DOHH2 (cell line): ENCODE results near the gene SLC25A30.
A peak's percentile ranks its signal among the peaks of the same experiment; 100 is the strongest.

Experiments used
- H3F3A ChIP-seq: fragments of 200-600 bp; sonication (generic), shearing (Covaris generic); 2 replicates; pipeline ENCODE4 v1.6.0; 2016; ENCODE audit warnings: antibody characterized with exemption, mild to moderate bottlenecking; ENCODE audit not compliant: control insufficient read depth, insufficient read depth
- H3K27ac ChIP-seq: fragments of 200-600 bp; sonication (generic); 2 replicates; pipeline ENCODE4 v1.5.1; 2014; ENCODE audit warnings: low read depth, mild to moderate bottlenecking, low read length, moderate library complexity
- H3K27me3 ChIP-seq: fragments of 200-600 bp; sonication (generic); 2 replicates; pipeline ENCODE4 v1.6.1; 2014; ENCODE audit warnings: mild to moderate bottlenecking, low read length, mixed read lengths; ENCODE audit not compliant: control insufficient read depth
- H3K36me3 ChIP-seq: fragments of 200-600 bp; sonication (generic); 2 replicates; pipeline ENCODE4 v1.6.1; 2014; ENCODE audit warnings: mild to moderate bottlenecking, low read length, moderate library complexity, mixed read lengths; ENCODE audit not compliant: control insufficient read depth
- H3K4me1 ChIP-seq: fragments of 200-600 bp; sonication (generic); 2 replicates; pipeline ENCODE4 v1.6.1; 2014; ENCODE audit warnings: mild to moderate bottlenecking, low read length, mixed read lengths; ENCODE audit not compliant: control insufficient read depth
- H3K4me2 ChIP-seq: fragments of 200-600 bp; sonication (generic); 2 replicates; pipeline ENCODE4 v1.6.0; 2014; ENCODE audit warnings: mild to moderate bottlenecking, low read length, moderate library complexity
- H3K4me3 ChIP-seq: fragments of 200-600 bp; sonication (generic); 2 replicates; pipeline ENCODE4 v1.5.1; 2014; ENCODE audit warnings: mild to moderate bottlenecking, low read length, mixed read lengths
- H3K79me2 ChIP-seq: fragments of 200-600 bp; sonication (generic); 2 replicates; pipeline ENCODE4 v1.6.1; 2014; ENCODE audit warnings: mild to moderate bottlenecking, low read length, mixed read lengths; ENCODE audit not compliant: control insufficient read depth
- H3K9me2 ChIP-seq: fragments of 200-600 bp; sonication (generic); replicated peaks from 2 replicates; pipeline ENCODE4 v1.6.1; 2014; ENCODE audit warnings: mild to moderate bottlenecking, low read length, mixed read lengths; ENCODE audit not compliant: control insufficient read depth
- H3K9me3 ChIP-seq: fragments of 200-600 bp; sonication (generic); 2 replicates; pipeline ENCODE4 v1.6.1; 2014; ENCODE audit warnings: antibody characterized with exemption, low read length, mixed read lengths; ENCODE audit not compliant: control insufficient read depth, insufficient read depth
- H4K20me1 ChIP-seq: fragments of 200-600 bp; sonication (generic); 2 replicates; pipeline ENCODE4 v1.6.0; 2014; ENCODE audit warnings: low read depth, mild to moderate bottlenecking, antibody characterized with exemption, low read length, moderate library complexity; ENCODE audit not compliant: control insufficient read depth, insufficient read depth
- CTCF ChIP-seq: fragments of 200-600 bp; sonication (generic); IDR thresholded peaks from one replicate; pipeline ENCODE4 v1.5.1; 2014; ENCODE audit warnings: antibody characterized with exemption, mild to moderate bottlenecking, low read depth, low read length; ENCODE audit not compliant: poor library complexity, severe bottlenecking
- EZH2phosphoT487 ChIP-seq: fragments of 200-600 bp; sonication (generic); IDR thresholded peaks from 2 replicates; pipeline ENCODE4 v1.6.1; 2017; ENCODE audit warnings: borderline replicate concordance, mild to moderate bottlenecking, antibody characterized with exemption, low read length, moderate library complexity, mixed read lengths

The SLC25A30 gene

DNA sequence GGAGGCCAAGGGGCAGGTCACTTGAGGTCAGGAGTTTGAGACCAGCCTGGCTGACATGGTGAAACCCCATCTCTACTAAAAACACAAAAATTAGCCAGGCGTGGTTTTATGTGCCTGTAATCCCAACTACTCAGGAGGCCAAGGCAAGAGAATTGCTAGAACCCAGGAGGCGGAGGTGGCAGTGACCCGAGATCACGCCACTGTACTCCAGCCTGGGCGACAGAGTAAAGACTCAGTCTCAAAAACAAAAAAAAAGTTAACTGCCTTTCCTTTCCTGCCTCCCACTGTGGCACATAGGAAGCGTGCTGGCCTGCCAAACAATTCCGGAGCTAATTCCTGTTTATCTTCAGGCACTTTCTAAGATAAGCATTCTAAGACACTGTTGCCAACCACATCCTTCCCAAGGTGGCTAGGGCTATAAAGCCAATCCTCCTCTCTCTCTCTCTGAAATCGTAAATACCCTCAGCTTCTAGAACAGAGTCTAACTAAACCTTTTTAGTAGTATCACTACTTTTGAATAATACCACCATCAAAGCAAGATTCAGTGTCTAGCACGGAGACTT is 21.6 kb downstream of the SLC25A30 start:
- no peak overlapping the region for H3K27ac ChIP-seq
- no peak overlapping the region for H3K4me3 ChIP-seq
- no peaks in the 10 kb centered on the region for H3K36me3 ChIP-seq
- no peaks in the 10 kb centered on the region for H3K9me2 ChIP-seq
- TF ChIP-seq EZH2phosphoT487, result no peak
- no peak for TF ChIP-seq CTCF
- H4K20me1 ChIP-seq, result no peaks in the 10 kb centered on the region
- no peaks in the 10 kb centered on the region for H3K27me3 ChIP-seq
- H3K9me3 ChIP-seq, result no peaks in the 10 kb centered on the region
- H3K4me1 ChIP-seq, result no peaks in the 10 kb centered on the region
- H3K79me2 ChIP-seq, result no peaks in the 10 kb centered on the region
- no peak overlapping the region for H3K4me2 ChIP-seq
- no peaks in the 10 kb centered on the region for H3F3A ChIP-seq

DNA sequence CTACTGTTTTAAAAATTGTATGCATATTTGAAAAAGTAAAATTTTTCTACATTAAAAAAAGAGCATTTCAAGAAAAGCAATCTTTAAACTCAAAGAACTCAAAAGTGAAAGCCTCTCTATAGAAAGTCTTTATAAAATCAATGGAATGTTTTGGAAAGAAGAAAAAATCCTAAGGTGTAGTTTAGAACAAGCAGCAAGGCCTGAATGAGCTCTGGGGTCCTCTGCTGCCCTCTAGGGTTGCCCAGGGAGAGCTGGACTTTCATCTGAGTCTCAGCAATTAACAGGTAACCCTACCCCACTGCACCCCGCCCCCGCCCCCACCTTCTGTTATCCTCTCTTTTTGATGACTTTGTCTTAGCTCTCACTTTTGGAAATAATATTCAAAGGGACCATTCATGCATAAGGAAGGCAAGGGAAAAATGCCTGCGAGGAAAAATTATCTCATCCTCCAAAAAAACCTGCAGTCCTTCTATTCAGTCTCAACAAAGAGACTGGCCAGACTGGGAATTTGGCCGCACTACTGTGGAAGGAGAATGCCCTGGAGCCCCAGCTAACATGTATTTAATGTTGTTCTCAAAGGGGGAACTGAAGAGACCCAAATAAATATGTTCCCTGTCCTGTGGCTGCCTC is 24.1 kb downstream of the SLC25A30 start:
- Histone ChIP-seq H3K79me2 (no peaks in the 10 kb centered on the region), H4K20me1 (no peaks in the 10 kb centered on the region), H3K9me2 (no peaks in the 10 kb centered on the region), H3K4me3 (no peak overlapping the region), H3K27ac (no peak overlapping the region), H3K4me2 (no peak overlapping the region), H3F3A (no peaks in the 10 kb centered on the region), H3K36me3 (no peaks in the 10 kb centered on the region), H3K4me1 (no peaks in the 10 kb centered on the region), H3K27me3 (no peaks in the 10 kb centered on the region), H3K9me3 (no peaks in the 10 kb centered on the region)
- TF ChIP-seq EZH2phosphoT487 (no peak), CTCF (peak; percentile 50)

- Histone ChIP-seq H3K4me2 (no peak overlapping the region), H3K27ac (no peak overlapping the region), H3K9me3 (no peaks in the 10 kb centered on the region), H3K79me2 (no peaks in the 10 kb centered on the region), H3K27me3 (no peaks in the 10 kb centered on the region), H3F3A (no peaks in the 10 kb centered on the region), H4K20me1 (no peaks in the 10 kb centered on the region), H3K4me1 (no peaks in the 10 kb centered on the region), H3K9me2 (no peaks in the 10 kb centered on the region), H3K36me3 (no peaks in the 10 kb centered on the region), H3K4me3 (no peak overlapping the region)
- TF ChIP-seq EZH2phosphoT487 (no peak), CTCF (no peak)
These were observed 25.4 kb downstream of the SLC25A30 start for GRCh38 chr13:45392811-45393210.
